ENCODE results near the gene OPCML.

Gene OPCML

GRCh38 chr11:132456751-132457328 lies 1075.5 kb downstream of the OPCML start:
- H3K4me3 ChIP-seq (ENCODE audit: low read depth, low read length) = no peak overlapping the region
- no peaks in the 10 kb centered on the region for H3K27me3 ChIP-seq (ENCODE audit: insufficient read depth, low read length)

GRCh38 chr11:132455044-132455443 lies 1077.3 kb downstream of the OPCML start:
- H3K4me1 ChIP-seq (ENCODE audit: control insufficient read depth, insufficient read depth, low read length, unreplicated experiment) = no peaks in the 10 kb centered on the region

More at GRCh38 chr11:132456751-132457328, 1075.5 kb downstream of the OPCML start:
- Histone ChIP-seq H3K4me1 (ENCODE audit: control insufficient read depth, insufficient read depth, low read length, unreplicated experiment) (no peaks in the 10 kb centered on the region), H3K36me3 (ENCODE audit: insufficient read depth, low read length) (no peaks in the 10 kb centered on the region), H2AFZ (ENCODE audit: low read length, unreplicated experiment) (no peak overlapping the region), H3K79me2 (ENCODE audit: control insufficient read depth, insufficient read depth, low read length, unreplicated experiment) (no peaks in the 10 kb centered on the region), H3K27ac (ENCODE audit: low read depth, low read length) (no peak overlapping the region)

GRCh38 chr11:132453406-132453805 lies 1078.9 kb downstream of the OPCML start:
- H3K79me2 ChIP-seq (ENCODE audit: control insufficient read depth, insufficient read depth, low read length, unreplicated experiment) = no peaks in the 10 kb centered on the region
- no peaks in the 10 kb centered on the region for H3K27me3 ChIP-seq (ENCODE audit: insufficient read depth, low read length)
- no peak overlapping the region for H2AFZ ChIP-seq (ENCODE audit: low read length, unreplicated experiment)
- H3K4me3 ChIP-seq (ENCODE audit: low read depth, low read length) = no peak overlapping the region
- H3K4me1 ChIP-seq (ENCODE audit: control insufficient read depth, insufficient read depth, low read length, unreplicated experiment) = no peaks in the 10 kb centered on the region
- no peak overlapping the region for H3K27ac ChIP-seq (ENCODE audit: low read depth, low read length)
- no peaks in the 10 kb centered on the region for H3K36me3 ChIP-seq (ENCODE audit: insufficient read depth, low read length)

More at GRCh38 chr11:132455044-132455443, 1077.3 kb downstream of the OPCML start:
- H2AFZ ChIP-seq (ENCODE audit: low read length, unreplicated experiment) = no peak overlapping the region
- no peak overlapping the region for H3K27ac ChIP-seq (ENCODE audit: low read depth, low read length)
- no peaks in the 10 kb centered on the region for H3K79me2 ChIP-seq (ENCODE audit: control insufficient read depth, insufficient read depth, low read length, unreplicated experiment)
- H3K27me3 ChIP-seq (ENCODE audit: insufficient read depth, low read length) = no peaks in the 10 kb centered on the region
- H3K4me3 ChIP-seq (ENCODE audit: low read depth, low read length) = no peak overlapping the region
- no peaks in the 10 kb centered on the region for H3K36me3 ChIP-seq (ENCODE audit: insufficient read depth, low read length)

GRCh38 chr11:132452616-132453015 lies 1079.7 kb downstream of the OPCML start:
- H3K4me1 ChIP-seq (ENCODE audit: control insufficient read depth, insufficient read depth, low read length, unreplicated experiment) = no peaks in the 10 kb centered on the region
- H3K27ac ChIP-seq (ENCODE audit: low read depth, low read length) = no peak overlapping the region
- H2AFZ ChIP-seq (ENCODE audit: low read length, unreplicated experiment) = no peak overlapping the region
- no peaks in the 10 kb centered on the region for H3K36me3 ChIP-seq (ENCODE audit: insufficient read depth, low read length)
- H3K4me3 ChIP-seq (ENCODE audit: low read depth, low read length) = no peak overlapping the region
- no peaks in the 10 kb centered on the region for H3K79me2 ChIP-seq (ENCODE audit: control insufficient read depth, insufficient read depth, low read length, unreplicated experiment)
- H3K27me3 ChIP-seq (ENCODE audit: insufficient read depth, low read length) = no peaks in the 10 kb centered on the region

- Histone ChIP-seq H3K4me3 (ENCODE audit: low read depth, low read length) (no peak overlapping the region), H3K27me3 (ENCODE audit: insufficient read depth, low read length) (no peaks in the 10 kb centered on the region), H3K27ac (ENCODE audit: low read depth, low read length) (no peak overlapping the region), H3K36me3 (ENCODE audit: insufficient read depth, low read length) (no peaks in the 10 kb centered on the region), H2AFZ (ENCODE audit: low read length, unreplicated experiment) (no peak overlapping the region), H3K79me2 (ENCODE audit: control insufficient read depth, insufficient read depth, low read length, unreplicated experiment) (no peaks in the 10 kb centered on the region), H3K4me1 (ENCODE audit: control insufficient read depth, insufficient read depth, low read length, unreplicated experiment) (no peaks in the 10 kb centered on the region)
These were observed 1080.2 kb downstream of the OPCML start for GRCh38 chr11:132451942-132452601.

GRCh38 chr11:132450631-132451030 lies 1081.7 kb downstream of the OPCML start:
- no peak overlapping the region for H2AFZ ChIP-seq (ENCODE audit: low read length, unreplicated experiment)
- H3K27ac ChIP-seq (ENCODE audit: low read depth, low read length) = no peak overlapping the region
- no peaks in the 10 kb centered on the region for H3K36me3 ChIP-seq (ENCODE audit: insufficient read depth, low read length)
- H3K79me2 ChIP-seq (ENCODE audit: control insufficient read depth, insufficient read depth, low read length, unreplicated experiment) = no peaks in the 10 kb centered on the region
- H3K27me3 ChIP-seq (ENCODE audit: insufficient read depth, low read length) = no peaks in the 10 kb centered on the region
- H3K4me3 ChIP-seq (ENCODE audit: low read depth, low read length) = no peak overlapping the region
- no peaks in the 10 kb centered on the region for H3K4me1 ChIP-seq (ENCODE audit: control insufficient read depth, insufficient read depth, low read length, unreplicated experiment)

GRCh38 chr11:132448334-132448995 lies 1083.8 kb downstream of the OPCML start:
- H2AFZ ChIP-seq (ENCODE audit: low read length, unreplicated experiment) = no peak overlapping the region
- H3K36me3 ChIP-seq (ENCODE audit: insufficient read depth, low read length) = no peaks in the 10 kb centered on the region
- H3K27ac ChIP-seq (ENCODE audit: low read depth, low read length) = no peak overlapping the region
- H3K27me3 ChIP-seq (ENCODE audit: insufficient read depth, low read length) = no peaks in the 10 kb centered on the region
- no peaks in the 10 kb centered on the region for H3K79me2 ChIP-seq (ENCODE audit: control insufficient read depth, insufficient read depth, low read length, unreplicated experiment)
- H3K4me3 ChIP-seq (ENCODE audit: low read depth, low read length) = no peak overlapping the region
- H3K4me1 ChIP-seq (ENCODE audit: control insufficient read depth, insufficient read depth, low read length, unreplicated experiment) = no peaks in the 10 kb centered on the region

- H3K4me3 ChIP-seq (ENCODE audit: low read depth, low read length) = no peak overlapping the region
- no peaks in the 10 kb centered on the region for H3K36me3 ChIP-seq (ENCODE audit: insufficient read depth, low read length)
- H3K27me3 ChIP-seq (ENCODE audit: insufficient read depth, low read length) = no peaks in the 10 kb centered on the region
- no peaks in the 10 kb centered on the region for H3K4me1 ChIP-seq (ENCODE audit: control insufficient read depth, insufficient read depth, low read length, unreplicated experiment)
- H3K79me2 ChIP-seq (ENCODE audit: control insufficient read depth, insufficient read depth, low read length, unreplicated experiment) = no peaks in the 10 kb centered on the region
- no peak overlapping the region for H3K27ac ChIP-seq (ENCODE audit: low read depth, low read length)
- no peak overlapping the region for H2AFZ ChIP-seq (ENCODE audit: low read length, unreplicated experiment)
These were observed 1084.5 kb downstream of the OPCML start for GRCh38 chr11:132447761-132448160.

GRCh38 chr11:132445859-132446291 lies 1086.4 kb downstream of the OPCML start:
- Histone ChIP-seq H3K4me1 (ENCODE audit: control insufficient read depth, insufficient read depth, low read length, unreplicated experiment) (no peaks in the 10 kb centered on the region), H3K27ac (ENCODE audit: low read depth, low read length) (no peak overlapping the region), H3K27me3 (ENCODE audit: insufficient read depth, low read length) (no peaks in the 10 kb centered on the region), H3K4me3 (ENCODE audit: low read depth, low read length) (no peak overlapping the region), H3K36me3 (ENCODE audit: insufficient read depth, low read length) (no peaks in the 10 kb centered on the region), H3K79me2 (ENCODE audit: control insufficient read depth, insufficient read depth, low read length, unreplicated experiment) (no peaks in the 10 kb centered on the region), H2AFZ (ENCODE audit: low read length, unreplicated experiment) (no peak overlapping the region)

- no peaks in the 10 kb centered on the region for H3K36me3 ChIP-seq (ENCODE audit: insufficient read depth, low read length)
These were observed 1087.4 kb downstream of the OPCML start for GRCh38 chr11:132444911-132445310.

More at GRCh38 chr11:132444911-132445310, 1087.4 kb downstream of the OPCML start:
- Histone ChIP-seq H3K27me3 (ENCODE audit: insufficient read depth, low read length) (no peaks in the 10 kb centered on the region), H3K4me3 (ENCODE audit: low read depth, low read length) (no peak overlapping the region), H3K27ac (ENCODE audit: low read depth, low read length) (no peak overlapping the region), H3K4me1 (ENCODE audit: control insufficient read depth, insufficient read depth, low read length, unreplicated experiment) (no peaks in the 10 kb centered on the region), H2AFZ (ENCODE audit: low read length, unreplicated experiment) (no peak overlapping the region), H3K79me2 (ENCODE audit: control insufficient read depth, insufficient read depth, low read length, unreplicated experiment) (no peaks in the 10 kb centered on the region)
